HepG2 (cell line): Measurements from ENCODE around the gene VPS37B. TPM values are rescaled to one million over a fixed set of nuclear protein-coding genes. Genes with fewer than 3 reads are reported as not detected.

Source experiments
- ADNP ChIP-seq: sonication (generic); formaldehyde crosslinking; IDR thresholded peaks from 2 replicates; pipeline ENCODE4 v1.4.0; 2020; ENCODE audit warnings: missing genetic modification reagents
- ARNTL ChIP-seq: sonication (generic); formaldehyde crosslinking; IDR thresholded peaks from 2 replicates; pipeline ENCODE4 v1.4.0; 2020; ENCODE audit warnings: mild to moderate bottlenecking, missing genetic modification reagents
- CREBL2 ChIP-seq: sonication (generic); formaldehyde crosslinking; IDR thresholded peaks from 2 replicates; pipeline ENCODE4 v1.8.1; 2023; ENCODE audit warnings: missing genetic modification reagents, mild to moderate bottlenecking, borderline replicate concordance
- CTCF ChIP-seq: sonication (generic); formaldehyde crosslinking; IDR thresholded peaks from 2 replicates; pipeline ENCODE4 v1.5.0; 2020; ENCODE audit warnings: mild to moderate bottlenecking, missing genetic modification reagents, moderate library complexity
- ELF3 ChIP-seq: IDR thresholded peaks from 2 replicates; pipeline ENCODE4 v1.6.1; 2016; ENCODE audit warnings: missing genetic modification reagents, missing compliant biosample characterization
- HNF1A ChIP-seq, 2 experiments: sonication (generic) in 1 of 2; formaldehyde crosslinking in 1 of 2; IDR thresholded peaks; 2 replicates each; pipeline versions ENCODE4 v1.4.0 to v1.6.1; 2016 to 2020; ENCODE audit warnings: borderline replicate concordance in 1 of 2, low read depth in 1 of 2, mild to moderate bottlenecking in 1 of 2, missing genetic modification reagents in 1 of 2
- NONO ChIP-seq, 2 experiments: fragments of 450-650 bp in 1 of 2; sonication (generic) in 1 of 2; formaldehyde crosslinking in 1 of 2; IDR thresholded peaks in 1 of 2; conservative IDR thresholded peaks in 1 of 2; 2 replicates each; pipeline versions ENCODE4 v1.6.1 to v1.8.0; 2017 to 2022; ENCODE audit warnings: mild to moderate bottlenecking in 1 of 2, missing genetic modification reagents in 1 of 2, moderate library complexity in 1 of 2
- POLR2A ChIP-seq, 2 experiments: IDR thresholded peaks; 2 replicates each; pipeline ENCODE4 v1.6.1; 2011; ENCODE audit warnings: low read depth in 2 of 2, low read length in 2 of 2, mild to moderate bottlenecking in 1 of 2, moderate library complexity in 1 of 2; ENCODE audit not compliant: insufficient read depth in 1 of 2
- SAP130 ChIP-seq: IDR thresholded peaks from 2 replicates; pipeline ENCODE4 v1.6.1; 2016; ENCODE audit warnings: low read depth
- SOX13 ChIP-seq, 3 experiments: fragments of 450-650 bp in 1 of 3; sonication (generic) in 1 of 3; formaldehyde crosslinking in 1 of 3; IDR thresholded peaks in 2 of 3; conservative IDR thresholded peaks in 1 of 3; 2 replicates each; pipeline versions ENCODE4 v1.5.0 to v1.6.1; 2016 to 2020; ENCODE audit warnings: antibody characterized with exemption in 1 of 3, mild to moderate bottlenecking in 1 of 3, missing compliant biosample characterization in 1 of 3, missing genetic modification reagents in 1 of 3, moderate library complexity in 1 of 3
- TARDBP ChIP-seq: sonication (generic); formaldehyde crosslinking; IDR thresholded peaks from 2 replicates; pipeline ENCODE4 v1.8.0; 2022; ENCODE audit warnings: mild to moderate bottlenecking, missing genetic modification reagents
- TEF ChIP-seq: sonication (generic); formaldehyde crosslinking; IDR thresholded peaks from 2 replicates; pipeline ENCODE4 v1.5.0; 2020; ENCODE audit warnings: missing genetic modification reagents
- UBTF ChIP-seq: sonication (generic); formaldehyde crosslinking; IDR thresholded peaks from 2 replicates; pipeline ENCODE4 v1.4.0; 2020; ENCODE audit warnings: mild to moderate bottlenecking, missing genetic modification reagents
- ZNF383 ChIP-seq: sonication (generic); formaldehyde crosslinking; IDR thresholded peaks from 2 replicates; pipeline ENCODE4 v1.4.0; 2020; ENCODE audit warnings: missing genetic modification reagents, mild to moderate bottlenecking, borderline replicate concordance
- ZNF557 ChIP-seq: sonication (generic); formaldehyde crosslinking; IDR thresholded peaks from 2 replicates; pipeline ENCODE4 v1.4.0; 2020; ENCODE audit warnings: missing genetic modification reagents
- ZNF891 ChIP-seq: sonication (generic); formaldehyde crosslinking; IDR thresholded peaks from 2 replicates; pipeline ENCODE4 v1.5.0; 2020; ENCODE audit warnings: mild to moderate bottlenecking, missing genetic modification reagents
- polyA plus RNA-seq, 8 experiments: library from polyadenylated mRNA; depleted of rRNA in 3 of 8; stranded (reverse) in 7 of 8; unstranded in 1 of 8; fragments of >200 nt; fragmentation: Illumina TruSeq in 4 of 8; extraction: Trizol in 4 of 8; gene quantifications; 2 replicates each; pipeline versions ENCODE4 v1.2.1 to v1.2.3, GENCODE V29; 2011 to 2016; ENCODE audit warnings: low read depth in 4 of 8, missing spikeins in 1 of 8, mixed read lengths in 1 of 8; ENCODE audit not compliant: insufficient read depth in 1 of 8
- total RNA-seq, 5 experiments: library from RNA; depleted of rRNA; stranded (reverse); fragments of >200 nt; fragmentation: Illumina TruSeq; extraction: Trizol; gene quantifications; 2 replicates each; pipeline ENCODE4 v1.2.3, GENCODE V29; 2016; ENCODE audit warnings: low read depth in 1 of 5

The VPS37B gene
- total and polyA plus RNA-seq, 2 of the 13 experiments (the other 11 are each of a cell fraction or from before 2014, with no cell fraction given): 4.6 to 5.3 TPM

- TF ChIP-seq CREBL2 (CRISPR knock-in tag) (no peak), CTCF (peak; percentile 3; the same call in 1 of the 2 replicates), UBTF (CRISPR knock-in tag) (0 out of 2 replicates have a peak, but pooled peaks have one; percentile 16), NONO (IDR thresholded peaks at IDR 0.05) (no peak), NONO (CRISPR knock-in tag; conservative IDR thresholded peaks at IDR 0.05) (0 out of 2 replicates have a peak, but pooled peaks have one; percentile 39), SAP130 (CRISPR knock-in tag) (peak; percentile 79), HNF1A (IDR thresholded peaks at IDR 0.05; ENCODE audit: low read depth) (no peak), HNF1A (CRISPR knock-in tag; IDR thresholded peaks at IDR 0.05; ENCODE audit: borderline replicate concordance) (0 out of 2 replicates have a peak, but pooled peaks have one; percentile 23), ARNTL (CRISPR knock-in tag) (peak; percentile 82), ADNP (CRISPR knock-in tag) (no peak), TARDBP (CRISPR knock-in tag) (0 out of 2 replicates have a peak, but pooled peaks have one; percentile 30), POLR2A (IDR thresholded peaks at IDR 0.05; ENCODE audit: insufficient read depth in 1 of 2, low read depth in 2 of 2, low read length in 2 of 2) (no peak), ZNF891 (CRISPR knock-in tag) (no peak), TEF (CRISPR knock-in tag) (no peak), ELF3 (CRISPR knock-in tag) (peak; percentile 40; the same call in 1 of the 2 replicates), ZNF383 (peak; percentile 70; the same call in 1 of the 2 replicates), SOX13 (IDR thresholded peaks at IDR 0.05) (no peak), SOX13 (CRISPR knock-in tag; conservative IDR thresholded peaks at IDR 0.05 in 1 of 2, IDR thresholded peaks at IDR 0.05 in 1 of 2) (peak in 1 of 2 experiments; percentile 8; a peak in 1 of 4 replicates), ZNF557 (no peak)
Measured at GRCh38 chr12:122862872-122863701, 32.8 kb downstream of the VPS37B start (continued).
